Neural cell (in vitro differentiated cells): ENCODE measurements around the gene RFX7. TPM values are rescaled to one million over a fixed set of nuclear protein-coding genes. Genes with fewer than 3 reads are reported as not detected.

Experiments
- H2AFZ ChIP-seq: fragments of 200-600, 300-800 bp; sonication (generic), shearing (Covaris generic); 2 replicates; pipeline ENCODE4 v1.6.0; 2014; ENCODE audit warnings: low read depth, mild to moderate bottlenecking, antibody characterized with exemption, low read length, moderate library complexity
- H3F3A ChIP-seq: fragments of 200-600 bp; shearing (Covaris generic); 2 replicates; pipeline ENCODE4 v1.6.1; 2016; ENCODE audit warnings: mild to moderate bottlenecking, moderate library complexity, mixed read lengths, antibody characterized with exemption, low read length; ENCODE audit not compliant: insufficient read depth, poor library complexity, severe bottlenecking
- H3K27ac ChIP-seq: fragments of 200-600, 300-800 bp; sonication (generic), shearing (Covaris generic); 2 replicates; pipeline ENCODE4 v1.5.1; 2014; ENCODE audit warnings: mild to moderate bottlenecking, low read length, moderate library complexity
- H3K27me3 ChIP-seq: fragments of 300-800, 200-600 bp; sonication (generic), shearing (Covaris generic); 2 replicates; pipeline ENCODE4 v1.6.0; 2014; ENCODE audit warnings: mild to moderate bottlenecking, low read depth, low read length, moderate library complexity; ENCODE audit not compliant: insufficient read depth
- H3K36me3 ChIP-seq: fragments of 300-800, 200-600 bp; sonication (generic), shearing (Covaris generic); 2 replicates; pipeline ENCODE4 v1.5.1; 2014; ENCODE audit warnings: mild to moderate bottlenecking, antibody characterized with exemption, low read length, moderate library complexity; ENCODE audit not compliant: insufficient read depth
- H3K4me2 ChIP-seq: fragments of 300-800, 200-600 bp; sonication (generic), shearing (Covaris generic); 2 replicates; pipeline ENCODE4 v1.6.0; 2014; ENCODE audit warnings: mild to moderate bottlenecking, low read length
- H3K4me3 ChIP-seq: fragments of 300-800, 200-600 bp; sonication (generic), shearing (Covaris generic); 2 replicates; pipeline ENCODE4 v1.5.1; 2014; ENCODE audit warnings: mild to moderate bottlenecking, low read length, moderate library complexity
- H3K79me2 ChIP-seq: fragments of 200-600 bp; shearing (Covaris generic); replicated peaks from 2 replicates; pipeline ENCODE4 v1.6.0; 2014; ENCODE audit warnings: mild to moderate bottlenecking, low read length, moderate library complexity; ENCODE audit not compliant: insufficient read depth
- H3K9ac ChIP-seq: fragments of 300-800, 200-600 bp; sonication (generic), shearing (Covaris generic); 2 replicates; pipeline ENCODE4 v1.6.1; 2016; ENCODE audit warnings: mild to moderate bottlenecking, low read length, mixed read lengths
- H3K9me2 ChIP-seq: fragments of 200-600 bp; shearing (Covaris generic); 2 replicates; pipeline ENCODE4 v1.6.1; 2016; ENCODE audit warnings: mild to moderate bottlenecking, low read length, mixed read lengths; ENCODE audit not compliant: insufficient read depth
- H3K9me3 ChIP-seq: fragments of 200-600, 300-800 bp; sonication (generic), shearing (Covaris generic); 2 replicates; pipeline ENCODE4 v1.6.1; 2016; ENCODE audit warnings: mild to moderate bottlenecking, mixed run types, low read length, moderate library complexity, mixed read lengths
- H4K20me1 ChIP-seq: fragments of 200-600 bp; shearing (Covaris generic); 2 replicates; pipeline ENCODE4 v1.6.1; 2016; ENCODE audit warnings: mild to moderate bottlenecking, mixed run types; ENCODE audit not compliant: insufficient read depth
- CTCF ChIP-seq: fragments of 450-650 bp; IDR thresholded peaks from 2 replicates; pipeline ENCODE4 v1.5.1; 2014; ENCODE audit warnings: antibody characterized with exemption, mild to moderate bottlenecking, moderate library complexity; ENCODE audit not compliant: poor library complexity, severe bottlenecking
- EP300 ChIP-seq: fragments of 450-650 bp; conservative IDR thresholded peaks from 2 replicates; pipeline ENCODE4 v1.6.1; 2014; ENCODE audit warnings: antibody characterized with exemption, mild to moderate bottlenecking, moderate library complexity; ENCODE audit not compliant: poor library complexity, severe bottlenecking
- EZH2 ChIP-seq: fragments of 200-600, 300-800 bp; shearing (Covaris generic), sonication (generic); IDR thresholded peaks from 2 replicates; pipeline ENCODE4 v1.6.1; 2014; ENCODE audit warnings: antibody characterized with exemption, low read length, borderline replicate concordance, mild to moderate bottlenecking; ENCODE audit not compliant: insufficient read depth, poor library complexity, severe bottlenecking
- MXI1 ChIP-seq: fragments of 450-650 bp; conservative IDR thresholded peaks from 2 replicates; pipeline ENCODE4 v1.6.1; 2014; ENCODE audit warnings: antibody characterized with exemption, mild to moderate bottlenecking; ENCODE audit not compliant: poor library complexity, severe bottlenecking
- POLR2AphosphoS5 ChIP-seq: IDR thresholded peaks from 2 replicates; pipeline ENCODE4 v1.6.1; 2012
- RAD21 ChIP-seq: fragments of 450-650 bp; conservative IDR thresholded peaks from 2 replicates; pipeline ENCODE4 v1.6.1; 2014; ENCODE audit warnings: antibody characterized with exemption, mild to moderate bottlenecking, moderate library complexity
- REST ChIP-seq: IDR thresholded peaks from 2 replicates; pipeline ENCODE4 v1.6.1; 2012; ENCODE audit warnings: borderline replicate concordance
- SMC3 ChIP-seq: fragments of 450-650 bp; conservative IDR thresholded peaks from 2 replicates; pipeline ENCODE4 v1.6.1; 2014; ENCODE audit warnings: antibody characterized with exemption, mild to moderate bottlenecking, moderate library complexity; ENCODE audit not compliant: poor library complexity
- TAF1 ChIP-seq: IDR thresholded peaks from 2 replicates; pipeline ENCODE4 v1.6.1; 2012; ENCODE audit warnings: low read depth
- polyA plus RNA-seq: library from polyadenylated mRNA; depleted of rRNA; stranded (reverse); fragments of >200 nt; gene quantifications from 2 replicates; pipeline ENCODE4 v1.2.3, GENCODE V29; 2014
- small RNA-seq, 3 experiments: library from RNA; depleted of rRNA; stranded (forward); fragments of <200 nt; gene quantifications; one replicate each; pipeline ENCODE3, GENCODE V24; 2012

Gene RFX7
- polyA plus RNA-seq, 1 donor from 2014 or later, result 12.9 TPM

GRCh38 chr15:56038015-56038414, 205.7 kb downstream of the RFX7 start:
- Histone ChIP-seq H3K9me2 (no peaks in the 10 kb centered on the region), H3K4me3 (no peak overlapping the region), H3K9ac (no peak overlapping the region), H3K27ac (no peak overlapping the region), H2AFZ (no peak overlapping the region), H3K27me3 (no peaks in the 10 kb centered on the region), H3K9me3 (no peaks in the 10 kb centered on the region), H4K20me1 (no peaks in the 10 kb centered on the region), H3K36me3 (no peaks in the 10 kb centered on the region), H3F3A (no peaks in the 10 kb centered on the region), H3K79me2 (no peaks in the 10 kb centered on the region), H3K4me2 (no peak overlapping the region)
- TF ChIP-seq REST (no peak), EP300 (no peak), RAD21 (no peak), SMC3 (no peak), MXI1 (no peak), CTCF (no peak), TAF1 (no peak), EZH2 (no peak), POLR2AphosphoS5 (no peak)

Small RNA genes lying within 50 kb of the gene (small RNA-seq; reads per million reads assigned to genes)
- gene CD24P2, result 0 reads per million in 3 experiments
- 0 reads per million in 3 experiments for gene RNU6-1287P

Other genes with a start within 250 kb of the RFX7 start
- gene TEX9, start 121.5 kb upstream of the RFX7 start, polyA plus RNA-seq, result 20.7 and 23.6 TPM in 2 replicates
- not detected in 2 replicates for gene MNS1, start 221.3 kb upstream of the RFX7 start, polyA plus RNA-seq